IMR-90 (cell line): ENCODE measurements around the gene TAS2R8. TPM values are rescaled to one million over a fixed set of nuclear protein-coding genes. Genes with fewer than 3 reads are reported as not detected.

Experiments used
- ATAC-seq: fragments of 200-7000 bp; cut with Tn5 transposase; 2 replicates; pipeline ENCODE4 v1.9.1; 2020; ENCODE audit warnings: low read depth, mild to moderate bottlenecking, moderate library complexity
- BruUV-seq: library from RNA; stranded (reverse); fragments of 400-500 nt; replicated peaks from 2 replicates; lab custom pipeline; 2021; lab: Mats Ljungman, UMichigan
- CTCF ChIA-PET: fragments of 300-600 bp; formaldehyde crosslinking; extraction: SDS; loops from one replicate; lab custom pipeline; 2021; ENCODE audit warnings: antibody characterized with exemption; lab: Yijun Ruan, JAX
- POLR2A ChIA-PET: fragments of 300-600 bp; sonication (Branson Sonifier 250); formaldehyde crosslinking; loops from one replicate; lab custom pipeline; 2022; ENCODE audit warnings: antibody characterized with exemption; ENCODE audit not compliant: unreplicated experiment; lab: Charles Lee
- DNase-seq: peaks from one replicate; pipeline ENCODE4 v3.0.0; 2013
- H2AFZ ChIP-seq: replicated peaks from 2 replicates; pipeline ENCODE3; 2013; ENCODE audit warnings: low read length, mild to moderate bottlenecking; ENCODE audit not compliant: poor library complexity
- H2AK5ac ChIP-seq: 2 replicates; pipeline ENCODE4 v1.6.1; 2013; ENCODE audit warnings: low read depth, low read length, inconsistent platforms
- H2AK9ac ChIP-seq: replicated peaks from 2 replicates; pipeline ENCODE3; 2013; ENCODE audit warnings: mild to moderate bottlenecking, low read depth, low read length, moderate library complexity; ENCODE audit not compliant: poor library complexity
- H2BK120ac ChIP-seq: 2 replicates; pipeline ENCODE4 v1.6.1; 2013; ENCODE audit warnings: low read depth, low read length, inconsistent platforms
- H2BK15ac ChIP-seq: 3 replicates; pipeline ENCODE4 v1.6.1; 2013; ENCODE audit warnings: low read depth, low read length, inconsistent platforms
- H2BK20ac ChIP-seq: 2 replicates; pipeline ENCODE4 v1.6.1; 2013; ENCODE audit warnings: low read depth, mild to moderate bottlenecking, inconsistent platforms, low read length, moderate library complexity
- H2BK5ac ChIP-seq: 2 replicates; pipeline ENCODE4 v1.6.1; 2013; ENCODE audit warnings: mild to moderate bottlenecking, low read depth, low read length, inconsistent platforms; ENCODE audit not compliant: poor library complexity, severe bottlenecking
- H3K14ac ChIP-seq: replicated peaks from 2 replicates; pipeline ENCODE4 v1.6.1; 2013; ENCODE audit warnings: low read depth, low read length, inconsistent platforms
- H3K18ac ChIP-seq: 2 replicates; pipeline ENCODE4 v1.6.1; 2013; ENCODE audit warnings: low read depth, low read length, control low read depth
- H3K23ac ChIP-seq: 2 replicates; pipeline ENCODE4 v1.6.1; 2013; ENCODE audit warnings: low read depth, low read length, inconsistent platforms
- H3K27ac ChIP-seq: 2 replicates; pipeline ENCODE4 v1.5.1; 2013; ENCODE audit warnings: mild to moderate bottlenecking, control low read depth, low read length; ENCODE audit not compliant: insufficient read depth
- H3K27me3 ChIP-seq: 2 replicates; pipeline ENCODE4 v1.6.1; 2013; ENCODE audit warnings: low read length; ENCODE audit not compliant: control insufficient read depth, insufficient read depth
- H3K36me3 ChIP-seq: 2 replicates; pipeline ENCODE4 v1.6.1; 2013; ENCODE audit warnings: low read length, mixed read lengths; ENCODE audit not compliant: control insufficient read depth, insufficient read depth
- H3K4ac ChIP-seq: 2 replicates; pipeline ENCODE4 v1.6.1; 2013; ENCODE audit warnings: low read depth, low read length, inconsistent platforms
- H3K4me1 ChIP-seq: 2 replicates; pipeline ENCODE4 v1.6.1; 2013; ENCODE audit warnings: low read length, mixed read lengths; ENCODE audit not compliant: control insufficient read depth, insufficient read depth
- H3K4me2 ChIP-seq: 2 replicates; pipeline ENCODE4 v1.6.1; 2013; ENCODE audit warnings: low read depth, mild to moderate bottlenecking, control low read depth, low read length, moderate library complexity
- H3K4me3 ChIP-seq: 2 replicates; pipeline ENCODE4 v1.5.1; 2013; ENCODE audit warnings: low read depth, mild to moderate bottlenecking, control low read depth, low read length, moderate library complexity; ENCODE audit not compliant: insufficient read depth
- H3K56ac ChIP-seq: 2 replicates; pipeline ENCODE4 v1.6.1; 2013; ENCODE audit warnings: low read length, inconsistent platforms; ENCODE audit not compliant: insufficient read depth; ENCODE audit errors: extremely low read depth
- H3K79me1 ChIP-seq, 2 experiments: 2 replicates each; pipeline ENCODE4 v1.6.1; 2013; ENCODE audit warnings: low read length in 2 of 2, inconsistent platforms in 1 of 2, low read depth in 1 of 2
- H3K9ac ChIP-seq: 2 replicates; pipeline ENCODE4 v1.6.1; 2013; ENCODE audit warnings: low read depth, low read length, control low read depth
- H3K9me1 ChIP-seq: 2 replicates; pipeline ENCODE4 v1.6.1; 2013; ENCODE audit warnings: low read length, inconsistent platforms; ENCODE audit not compliant: insufficient read depth
- H3K9me3 ChIP-seq: 2 replicates; pipeline ENCODE4 v1.6.1; 2013; ENCODE audit warnings: low read length; ENCODE audit not compliant: control insufficient read depth, insufficient read depth
- H4K20me1 ChIP-seq: 2 replicates; pipeline ENCODE4 v1.6.1; 2013; ENCODE audit warnings: low read length, inconsistent platforms; ENCODE audit not compliant: insufficient read depth
- H4K5ac ChIP-seq: 2 replicates; pipeline ENCODE4 v1.6.1; 2013; ENCODE audit warnings: mild to moderate bottlenecking, low read depth, low read length, control low read depth
- H4K8ac ChIP-seq, 2 experiments: 2 replicates each; pipeline ENCODE4 v1.6.1; 2013; ENCODE audit warnings: low read depth in 2 of 2, low read length in 2 of 2, control low read depth in 1 of 2, inconsistent platforms in 1 of 2
- H4K91ac ChIP-seq: 2 replicates; pipeline ENCODE4 v1.6.1; 2013; ENCODE audit warnings: low read depth, low read length, inconsistent platforms; ENCODE audit not compliant: insufficient read depth
- BHLHE40 ChIP-seq: fragments of 150-350 bp; IDR thresholded peaks from 2 replicates; pipeline ENCODE4 v1.6.1; 2016; ENCODE audit warnings: mild to moderate bottlenecking, low read depth, low read length
- CEBPB ChIP-seq: IDR thresholded peaks from 2 replicates; pipeline ENCODE4 v1.6.1; 2012; ENCODE audit warnings: low read depth, low read length, improper control_type of control experiment
- CHD1 ChIP-seq: IDR thresholded peaks from 2 replicates; pipeline ENCODE4 v1.6.1; 2012; ENCODE audit warnings: low read depth, low read length, improper control_type of control experiment
- FOS ChIP-seq: fragments of 150-350 bp; IDR thresholded peaks from 2 replicates; pipeline ENCODE4 v1.6.1; 2016; ENCODE audit warnings: low read depth, low read length
- MAFK ChIP-seq: IDR thresholded peaks from 2 replicates; pipeline ENCODE4 v1.6.1; 2012; ENCODE audit warnings: low read depth, low read length, improper control_type of control experiment
- MAZ ChIP-seq: IDR thresholded peaks from 2 replicates; pipeline ENCODE4 v1.6.1; 2012; ENCODE audit warnings: low read depth, mild to moderate bottlenecking, low read length, improper control_type of control experiment, moderate library complexity, borderline replicate concordance
- MXI1 ChIP-seq: IDR thresholded peaks from 2 replicates; pipeline ENCODE4 v1.6.1; 2012; ENCODE audit warnings: low read depth, mild to moderate bottlenecking, low read length, moderate library complexity, borderline replicate concordance
- NFE2L2 ChIP-seq: fragments of 150-350 bp; IDR thresholded peaks from 2 replicates; pipeline ENCODE4 v1.6.1; 2016; ENCODE audit warnings: low read depth, mild to moderate bottlenecking, low read length
- POLR2A ChIP-seq: IDR thresholded peaks from 2 replicates; pipeline ENCODE4 v1.6.1; 2012; ENCODE audit warnings: mild to moderate bottlenecking, low read depth, low read length
- RAD21 ChIP-seq: IDR thresholded peaks from 2 replicates; pipeline ENCODE4 v1.6.1; 2012; ENCODE audit warnings: low read length, improper control_type of control experiment
- RCOR1 ChIP-seq: IDR thresholded peaks from 2 replicates; pipeline ENCODE4 v1.6.1; 2012; ENCODE audit warnings: mild to moderate bottlenecking, low read length, improper control_type of control experiment; ENCODE audit not compliant: insufficient replicate concordance
- RFX5 ChIP-seq: IDR thresholded peaks from 2 replicates; pipeline ENCODE4 v1.8.0; 2012; ENCODE audit warnings: low read depth, mild to moderate bottlenecking, low read length, moderate library complexity
- SMC3 ChIP-seq: fragments of 150-350 bp; IDR thresholded peaks from 2 replicates; pipeline ENCODE4 v1.6.1; 2016; ENCODE audit warnings: low read depth, mild to moderate bottlenecking, antibody characterized with exemption, low read length, moderate library complexity
- WGBS, 2 experiments: methylation state at CpG; one replicate each; pipeline versions ENCODE4 v1.1.5 to v1.1.7; 2013; ENCODE audit warnings: missing lambda C conversion rate in 2 of 2; ENCODE audit not compliant: insufficient read length in 1 of 2; ENCODE audit errors: extremely low coverage in 2 of 2; 5-methylcytosine and 5-hydroxymethylcytosine counted together
- dilution Hi-C: fragments of 300-500 bp; cut with HindIII; formaldehyde crosslinking; loops from one replicate; pipeline ENCODE4 v1.14.3; 2018; ENCODE audit warnings: low sequenced_read_pairs; ENCODE audit not compliant: unreplicated experiment
- in situ Hi-C: fragments of 300-500 bp; cut with MboI; formaldehyde crosslinking; loops from 3 replicates; pipeline ENCODE4 v1.14.3; 2019; ENCODE audit warnings: low sequenced_read_pairs, inconsistent platforms, mixed read lengths
- intact Hi-C: fragments of 100-400 bp; cut with micrococcal nuclease; formaldehyde crosslinking; loops from 2 replicates; pipeline ENCODE4 v1.10.0; 2022
- polyA plus RNA-seq, 3 experiments: library from polyadenylated mRNA; depleted of rRNA; stranded (reverse); fragments of >200 nt; gene quantifications; 2 replicates each; pipeline ENCODE4 v1.2.3, GENCODE V29; 2012; ENCODE audit warnings: low replicate concordance in 1 of 3
- total RNA-seq: library from RNA; depleted of rRNA; stranded (reverse); fragments of >200 nt; gene quantifications from 2 replicates; pipeline ENCODE4 v1.2.3, GENCODE V29; 2012
- TF ChIP-seq, protein P1 (sequence below): fragments of 150-350 bp; IDR thresholded peaks from 2 replicates; pipeline ENCODE4 v1.6.1; 2016; ENCODE audit warnings: low read depth, mild to moderate bottlenecking, low read length, moderate library complexity, borderline replicate concordance
- TF ChIP-seq, protein P2 (sequence below): fragments of 150-350 bp; IDR thresholded peaks from 2 replicates; pipeline ENCODE4 v1.6.1; 2017; ENCODE audit warnings: mild to moderate bottlenecking, antibody characterized with exemption, low read length, low read depth
- TF ChIP-seq, protein P3 (sequence below): conservative IDR thresholded peaks from 2 replicates; pipeline ENCODE4 v1.5.1; 2012; ENCODE audit warnings: mild to moderate bottlenecking, low read depth, low read length, improper control_type of control experiment

Gene TAS2R8
- total and polyA plus RNA-seq, 2 of the 4 experiments (the other 2 are of a cell fraction) = not detected

DNA sequence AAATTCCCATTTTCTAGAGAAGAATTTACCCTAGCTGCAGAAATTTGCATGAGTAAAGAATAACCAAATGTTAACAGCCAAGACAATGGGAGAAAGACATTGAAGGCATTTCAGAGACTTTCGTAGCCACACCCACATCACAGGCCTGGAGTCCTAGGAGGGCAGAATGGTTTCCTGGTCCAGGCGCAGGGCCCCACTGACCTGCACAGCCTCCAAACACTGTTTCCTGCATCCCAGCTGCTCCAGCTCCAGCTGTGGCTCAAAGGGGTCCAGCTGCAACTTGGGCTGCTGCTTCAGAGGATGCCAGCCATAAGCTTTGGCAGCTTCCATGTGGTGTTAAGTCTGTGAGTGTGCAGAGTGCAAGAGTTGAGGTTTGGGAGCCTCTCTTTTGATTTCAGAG is 48.7 kb upstream of the TAS2R8 start:
- H2BK20ac ChIP-seq = no peak overlapping the region
- no peak overlapping the region for H2AK5ac ChIP-seq
- no peak overlapping the region for H4K91ac ChIP-seq
- H2AFZ ChIP-seq = no peak overlapping the region
- H3K4me2 ChIP-seq = no peak overlapping the region
- no peak overlapping the region for H2BK120ac ChIP-seq
- H3K9ac ChIP-seq = no peak overlapping the region
- H4K8ac ChIP-seq = no peak overlapping the region
- DNase-seq = no peak
- H2BK15ac ChIP-seq = no peak overlapping the region
- no peak overlapping the region for H4K5ac ChIP-seq
- no peak overlapping the region for H3K18ac ChIP-seq
- dilution Hi-C loops (no loop called here), intact Hi-C loops (no loop called here), in situ Hi-C loops (no loop called here)
- ATAC-seq = no peak
- ChIA-PET POLR2A (no interaction called here), CTCF (interaction anchor here (1.0 kb wide), 1 partner anchor 12 kb away, joined by 3 read pairs; no protein-coding TSS in a partner anchor)
- H2BK5ac ChIP-seq = no peak overlapping the region
- no peaks in the 10 kb centered on the region; the same call in 1 of the 2 replicates for H3K9me3 ChIP-seq
- no TSS peak for BruUV-seq
- no peak overlapping the region for H3K23ac ChIP-seq
- no peaks in the 10 kb centered on the region for H3K27me3 ChIP-seq
- H3K56ac ChIP-seq = no peak overlapping the region
- H2AK9ac ChIP-seq = no peak overlapping the region
- no peak overlapping the region for H3K4ac ChIP-seq
- peaks cover 7% of the 10 kb centered on the region; the same call in 1 of the 2 replicates for H3K9me1 ChIP-seq
- no peaks in the 10 kb centered on the region for H4K20me1 ChIP-seq
- no CpG with 5 or more reads among the region's 2 CpGs for WGBS, 2 experiments
- H3K36me3 ChIP-seq = no peaks in the 10 kb centered on the region
- 0 out of 4 replicates have a peak, but pooled peaks cover 0 to 6% of the 10 kb centered on the region in 2 experiments for H3K79me1 ChIP-seq
- H3K4me3 ChIP-seq = no peak overlapping the region
- TF ChIP-seq MXI1 (no peak), POLR2A (no peak), RFX5 (no peak), FOS (no peak), RAD21 (no peak), CEBPB (no peak), RCOR1 (no peak), NFE2L2 (no peak), MAZ (no peak), SMC3 (no peak), MAFK (no peak), CHD1 (no peak), BHLHE40 (no peak)
- TF ChIP-seq, protein P1, sequence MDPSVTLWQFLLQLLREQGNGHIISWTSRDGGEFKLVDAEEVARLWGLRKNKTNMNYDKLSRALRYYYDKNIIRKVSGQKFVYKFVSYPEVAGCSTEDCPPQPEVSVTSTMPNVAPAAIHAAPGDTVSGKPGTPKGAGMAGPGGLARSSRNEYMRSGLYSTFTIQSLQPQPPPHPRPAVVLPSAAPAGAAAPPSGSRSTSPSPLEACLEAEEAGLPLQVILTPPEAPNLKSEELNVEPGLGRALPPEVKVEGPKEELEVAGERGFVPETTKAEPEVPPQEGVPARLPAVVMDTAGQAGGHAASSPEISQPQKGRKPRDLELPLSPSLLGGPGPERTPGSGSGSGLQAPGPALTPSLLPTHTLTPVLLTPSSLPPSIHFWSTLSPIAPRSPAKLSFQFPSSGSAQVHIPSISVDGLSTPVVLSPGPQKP = no peak
- TF ChIP-seq, protein P2, sequence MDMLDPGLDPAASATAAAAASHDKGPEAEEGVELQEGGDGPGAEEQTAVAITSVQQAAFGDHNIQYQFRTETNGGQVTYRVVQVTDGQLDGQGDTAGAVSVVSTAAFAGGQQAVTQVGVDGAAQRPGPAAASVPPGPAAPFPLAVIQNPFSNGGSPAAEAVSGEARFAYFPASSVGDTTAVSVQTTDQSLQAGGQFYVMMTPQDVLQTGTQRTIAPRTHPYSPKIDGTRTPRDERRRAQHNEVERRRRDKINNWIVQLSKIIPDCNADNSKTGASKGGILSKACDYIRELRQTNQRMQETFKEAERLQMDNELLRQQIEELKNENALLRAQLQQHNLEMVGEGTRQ = no peak
- TF ChIP-seq, protein P3, sequence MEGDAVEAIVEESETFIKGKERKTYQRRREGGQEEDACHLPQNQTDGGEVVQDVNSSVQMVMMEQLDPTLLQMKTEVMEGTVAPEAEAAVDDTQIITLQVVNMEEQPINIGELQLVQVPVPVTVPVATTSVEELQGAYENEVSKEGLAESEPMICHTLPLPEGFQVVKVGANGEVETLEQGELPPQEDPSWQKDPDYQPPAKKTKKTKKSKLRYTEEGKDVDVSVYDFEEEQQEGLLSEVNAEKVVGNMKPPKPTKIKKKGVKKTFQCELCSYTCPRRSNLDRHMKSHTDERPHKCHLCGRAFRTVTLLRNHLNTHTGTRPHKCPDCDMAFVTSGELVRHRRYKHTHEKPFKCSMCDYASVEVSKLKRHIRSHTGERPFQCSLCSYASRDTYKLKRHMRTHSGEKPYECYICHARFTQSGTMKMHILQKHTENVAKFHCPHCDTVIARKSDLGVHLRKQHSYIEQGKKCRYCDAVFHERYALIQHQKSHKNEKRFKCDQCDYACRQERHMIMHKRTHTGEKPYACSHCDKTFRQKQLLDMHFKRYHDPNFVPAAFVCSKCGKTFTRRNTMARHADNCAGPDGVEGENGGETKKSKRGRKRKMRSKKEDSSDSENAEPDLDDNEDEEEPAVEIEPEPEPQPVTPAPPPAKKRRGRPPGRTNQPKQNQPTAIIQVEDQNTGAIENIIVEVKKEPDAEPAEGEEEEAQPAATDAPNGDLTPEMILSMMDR = no peak
- H3K14ac ChIP-seq = no peak overlapping the region
- H3K27ac ChIP-seq = no peak overlapping the region
- no peaks in the 10 kb centered on the region for H3K4me1 ChIP-seq
